ENCODE results near the gene CCDC6. TPM values are rescaled to one million over a fixed set of nuclear protein-coding genes. Genes with fewer than 3 reads are reported as not detected.
"Not testable (repeated sequence)": the region's sequence is repeated elsewhere in the genome, so short reads cannot be mapped to it uniquely, and the experiment has no call there.

CCDC6 gene
- polyA plus RNA-seq, 3 donors, result 37.7 to 42.9 (median 42.1) TPM

DNA sequence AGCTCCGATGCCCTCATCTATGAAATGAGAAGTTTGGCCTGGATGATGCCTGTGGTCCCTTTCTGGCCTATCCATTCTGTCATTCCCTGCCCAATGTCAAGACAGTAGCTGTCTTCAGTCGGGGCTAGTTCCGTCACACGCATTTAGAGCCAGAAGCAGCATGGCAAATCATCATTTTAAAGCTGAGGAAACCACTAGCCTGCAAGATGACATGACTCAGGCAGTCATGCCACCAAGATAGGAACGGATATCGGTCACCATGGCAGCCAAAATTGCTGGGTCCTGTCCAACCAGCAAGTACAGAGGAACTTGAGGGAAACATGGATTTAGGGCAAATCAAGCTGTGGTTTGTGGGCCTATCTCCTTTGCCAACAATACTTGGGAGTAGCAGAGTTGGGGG is 88.6 kb downstream of the CCDC6 start:
- DNase-seq, result no peak

DNA sequence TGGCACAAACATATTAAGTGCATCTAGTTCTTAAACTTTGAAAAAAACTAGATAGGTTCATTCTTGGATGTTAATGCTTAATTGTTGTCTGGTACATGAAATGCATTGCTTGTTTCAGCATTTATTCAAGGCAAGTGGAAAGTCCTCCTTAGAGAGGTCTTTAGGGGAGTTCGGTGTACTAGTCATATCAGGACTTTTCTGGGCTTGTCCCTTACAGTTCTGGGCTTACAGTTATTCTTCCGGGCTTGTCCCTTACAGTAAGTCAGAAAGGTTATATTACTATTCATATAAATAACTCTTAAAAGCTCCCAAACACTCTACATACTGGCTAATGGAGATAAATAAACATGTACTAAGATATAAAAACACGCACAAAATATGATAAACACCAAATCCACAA is 91.5 kb downstream of the CCDC6 start:
- DNase-seq, result no peak

DNA sequence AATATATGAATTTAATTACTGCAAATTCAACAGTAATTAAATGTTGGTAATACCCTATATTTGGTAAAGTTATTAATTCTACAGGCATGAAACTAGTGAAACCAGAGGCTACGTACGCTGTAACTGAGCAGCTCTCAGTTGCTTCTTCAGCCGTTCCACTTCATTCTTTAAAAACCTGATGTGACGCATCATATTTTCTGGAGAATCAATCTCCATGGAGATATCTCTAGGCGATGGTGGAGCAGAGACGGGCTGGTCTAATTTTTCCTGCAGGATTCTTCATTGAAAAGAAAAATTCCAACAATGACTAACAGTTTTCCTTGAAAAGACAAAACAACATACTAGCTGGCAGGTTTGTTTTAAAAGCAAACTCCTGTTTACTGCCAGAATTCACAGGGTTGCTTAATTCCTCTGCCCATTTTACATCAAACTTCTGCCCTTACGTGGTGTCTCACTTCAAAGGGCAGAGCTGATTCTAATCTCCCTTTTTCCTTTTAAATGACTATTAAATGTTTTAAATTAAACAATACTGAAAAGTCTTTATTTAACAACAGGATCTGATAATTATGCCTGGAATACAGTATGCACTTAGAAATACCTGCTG is 93.7 kb downstream of the CCDC6 start:
- no peak for DNase-seq

DNA sequence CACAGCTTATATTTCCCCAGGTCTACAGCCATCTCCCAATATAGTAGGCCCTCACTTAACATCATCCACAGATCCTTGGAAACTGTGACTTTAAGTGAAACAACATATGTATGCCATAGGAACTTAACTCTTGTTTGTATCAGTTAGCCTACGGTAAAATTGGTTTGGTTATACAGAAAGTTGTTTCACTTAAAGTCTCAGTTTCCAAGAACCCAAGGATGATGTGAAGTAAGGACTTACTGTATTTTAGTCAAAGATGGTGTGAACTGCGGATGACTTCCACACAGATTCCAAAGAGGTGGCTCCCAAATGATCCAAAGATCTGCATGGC is 96.7 kb downstream of the CCDC6 start:
- no peak for DNase-seq

DNA sequence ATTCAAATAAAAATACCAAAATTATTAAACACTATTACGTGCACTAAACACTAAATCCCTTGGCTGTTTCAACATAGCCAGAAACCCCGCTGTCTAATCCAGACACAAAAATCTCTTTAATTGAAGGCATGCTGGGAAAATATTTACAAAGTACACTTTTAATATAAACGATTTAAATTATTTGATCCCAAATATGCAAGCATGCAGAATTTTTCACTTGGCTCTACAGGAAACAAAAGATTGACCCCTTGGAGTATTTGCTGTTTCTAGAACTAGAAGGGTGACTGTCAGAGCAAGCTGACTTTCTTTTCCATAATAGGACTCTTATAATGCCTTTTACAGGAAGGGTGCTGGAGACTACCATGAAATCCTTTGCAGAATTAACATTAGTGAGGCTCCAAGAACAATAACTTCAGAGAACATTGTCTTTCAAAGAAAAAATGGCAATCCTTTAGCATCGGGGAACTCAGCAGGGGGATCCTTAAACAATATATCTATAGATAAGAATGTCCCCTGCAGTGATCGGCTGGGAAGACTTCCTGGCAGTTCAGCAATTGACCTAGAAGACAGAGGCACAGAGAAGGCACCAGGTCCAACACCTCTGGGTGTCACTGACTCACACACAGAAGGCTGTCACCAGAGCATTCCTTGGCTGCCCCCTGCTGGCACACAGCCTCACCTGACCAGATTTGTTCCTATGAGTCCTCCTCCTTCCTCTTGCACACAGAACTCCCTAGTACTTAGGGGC is 97.3 kb downstream of the CCDC6 start:
- DNase-seq, result peak; percentile 30

DNA sequence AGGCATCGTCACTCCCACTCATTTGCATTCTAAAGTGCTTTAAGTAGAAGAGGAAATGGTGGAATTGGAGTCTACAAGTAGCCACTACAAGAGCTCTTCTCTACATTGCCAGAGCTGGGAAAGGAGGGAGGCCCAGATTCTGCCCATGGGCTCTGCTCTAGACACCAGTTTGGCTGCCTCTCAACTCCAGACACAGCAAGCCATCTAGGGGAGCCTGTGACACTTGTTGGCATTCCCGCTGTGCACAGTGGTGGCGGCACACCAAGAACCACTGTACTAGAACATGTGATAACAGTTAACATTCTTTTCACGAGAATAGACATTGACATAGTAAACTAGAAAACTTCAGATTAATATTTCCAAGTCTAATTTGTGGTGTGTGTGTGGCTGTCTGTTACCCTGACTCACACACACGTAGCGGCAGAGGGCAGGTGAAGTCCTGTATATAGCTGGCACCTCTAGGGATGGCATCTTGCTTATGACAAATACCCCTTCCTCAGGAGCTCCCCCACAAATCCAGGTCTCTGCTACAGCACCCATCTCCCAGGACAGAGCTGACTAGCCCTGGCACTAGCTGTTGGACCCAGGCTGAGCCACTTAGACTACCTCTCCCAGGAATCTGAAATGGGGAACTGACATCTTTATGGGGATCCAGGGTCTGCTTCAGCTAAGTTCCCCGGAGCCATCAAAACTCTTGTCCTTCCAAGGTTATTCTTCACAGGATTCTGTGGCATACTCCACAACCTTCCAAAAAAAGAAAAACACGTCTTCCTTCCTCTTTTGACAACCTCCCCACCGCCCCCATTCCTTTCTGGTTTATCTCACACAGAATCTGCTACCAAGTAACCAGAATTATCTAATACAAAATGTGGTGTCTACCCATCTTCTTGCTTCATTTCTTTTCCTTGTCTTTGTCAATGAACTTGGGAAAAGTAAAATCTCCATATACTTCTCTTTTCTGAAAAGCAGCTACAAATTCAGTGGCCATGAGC is 98.4 kb downstream of the CCDC6 start:
- no peak for DNase-seq

DNA sequence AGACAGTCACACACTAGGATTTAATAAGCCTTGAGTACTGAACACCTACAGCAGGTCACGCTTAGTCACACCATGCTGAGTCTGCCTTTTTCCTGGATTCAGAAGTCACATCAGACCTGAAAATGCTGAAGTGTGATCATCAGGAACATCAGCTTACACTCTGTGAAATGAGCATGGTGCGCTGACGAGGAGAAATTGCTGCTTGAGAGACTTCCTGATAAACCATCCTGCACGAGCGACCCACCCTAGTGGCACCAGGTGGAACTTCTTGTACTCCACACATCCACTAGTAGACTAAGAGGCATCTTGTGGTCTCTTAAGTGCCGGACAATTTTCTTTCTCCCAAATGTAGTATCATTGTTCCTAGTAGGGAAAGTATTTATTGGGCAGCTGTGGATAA is 101.3 kb downstream of the CCDC6 start:
- peak; percentile 49 for DNase-seq

DNA sequence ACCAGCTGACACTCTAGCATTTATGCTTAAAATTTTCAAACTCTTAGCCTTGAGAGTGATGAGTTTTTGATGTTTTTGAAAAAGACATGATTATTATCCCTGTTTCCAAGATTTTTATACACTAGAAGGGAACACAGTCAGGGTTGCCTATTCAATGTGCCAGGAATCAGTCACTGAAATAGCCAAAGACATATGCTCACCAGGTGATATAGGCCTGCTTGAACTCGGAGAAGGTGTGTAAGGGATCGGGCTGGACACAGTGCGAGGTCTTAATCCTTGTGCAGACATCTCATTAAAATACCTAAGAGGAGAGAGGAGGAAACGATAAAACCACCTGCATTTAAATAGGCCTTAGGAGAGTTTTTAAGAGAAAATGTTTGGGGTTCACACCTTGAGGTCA is 102.1 kb downstream of the CCDC6 start:
- DNase-seq, result no peak

DNA sequence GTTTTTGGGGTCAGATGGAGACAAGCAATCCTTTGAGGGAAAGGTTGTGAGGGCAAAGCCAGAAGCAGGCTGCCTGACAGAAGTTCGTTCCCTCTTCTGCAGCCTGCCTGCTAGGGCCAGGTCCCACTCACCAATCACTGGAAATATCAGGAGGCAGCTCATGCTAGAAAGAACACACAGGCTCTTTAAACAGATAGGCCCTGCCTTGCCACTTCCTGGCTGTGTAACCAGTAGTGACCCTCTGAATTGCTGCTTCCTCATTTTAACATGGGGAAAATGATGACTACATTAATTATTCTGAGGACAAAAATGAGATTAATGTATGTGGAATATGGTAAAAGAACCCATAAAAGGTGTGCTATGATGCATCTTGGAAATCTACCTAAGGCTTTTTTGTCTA is 102.6 kb downstream of the CCDC6 start:
- no peak for DNase-seq

DNA sequence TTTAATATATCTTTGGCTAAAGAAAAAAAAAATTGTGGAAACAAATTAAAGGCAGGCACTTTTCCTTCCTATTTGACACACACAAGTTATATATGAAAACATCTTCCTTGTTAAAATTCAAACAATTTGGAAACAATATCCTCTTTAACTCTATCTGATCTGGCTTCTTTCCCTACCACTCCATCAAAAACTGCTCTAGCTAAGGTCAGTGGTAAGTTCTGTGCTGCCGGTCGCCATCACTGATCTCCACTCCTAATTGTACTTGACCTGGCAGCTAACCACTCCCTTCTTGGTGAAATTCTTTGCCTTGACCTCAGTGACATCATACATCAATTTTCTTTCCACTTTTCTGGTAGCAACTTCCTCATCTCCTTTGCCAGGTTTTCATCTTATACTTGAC is 105.2 kb downstream of the CCDC6 start:
- DNase-seq, result no peak

DNA sequence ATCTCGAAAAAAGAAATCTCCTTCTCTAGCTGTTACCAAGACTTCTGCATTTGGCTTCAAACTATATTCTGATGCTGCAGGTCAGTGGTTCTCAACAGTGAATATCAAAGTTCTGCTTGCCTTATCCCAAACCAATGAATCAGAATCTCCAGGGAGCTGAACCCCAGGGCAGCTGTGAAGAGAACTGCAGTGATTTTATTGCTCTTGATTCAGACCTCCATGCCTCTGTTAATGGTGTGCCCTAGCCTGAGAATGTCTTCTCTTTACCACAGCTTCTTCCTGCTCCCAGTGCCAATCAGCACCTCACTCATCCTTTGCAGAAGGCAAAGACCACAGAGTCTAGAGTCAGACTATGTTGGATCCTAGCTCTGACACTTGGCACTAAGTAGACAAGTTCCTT is 106.9 kb downstream of the CCDC6 start:
- no peak for DNase-seq

DNA sequence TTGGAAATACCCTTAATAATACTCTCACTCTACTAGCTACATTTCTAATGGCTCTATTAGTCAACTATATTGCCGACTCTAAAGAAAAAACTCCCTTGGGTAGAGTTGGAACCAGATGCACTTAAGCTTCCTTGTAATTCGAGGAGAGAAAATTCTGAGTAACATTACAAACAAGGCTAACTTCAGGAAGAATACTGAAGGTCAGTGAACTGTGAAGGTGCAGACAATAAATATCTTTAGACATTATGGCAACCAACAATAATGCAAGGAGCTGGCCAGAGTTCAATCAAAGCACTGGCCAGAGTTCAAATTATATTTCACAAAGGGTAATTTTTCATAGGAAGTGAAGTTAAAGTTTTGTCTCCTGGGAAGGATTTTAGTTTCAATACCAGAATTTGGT is 112.4 kb downstream of the CCDC6 start:
- DNase-seq, result peak; percentile 31

DNA sequence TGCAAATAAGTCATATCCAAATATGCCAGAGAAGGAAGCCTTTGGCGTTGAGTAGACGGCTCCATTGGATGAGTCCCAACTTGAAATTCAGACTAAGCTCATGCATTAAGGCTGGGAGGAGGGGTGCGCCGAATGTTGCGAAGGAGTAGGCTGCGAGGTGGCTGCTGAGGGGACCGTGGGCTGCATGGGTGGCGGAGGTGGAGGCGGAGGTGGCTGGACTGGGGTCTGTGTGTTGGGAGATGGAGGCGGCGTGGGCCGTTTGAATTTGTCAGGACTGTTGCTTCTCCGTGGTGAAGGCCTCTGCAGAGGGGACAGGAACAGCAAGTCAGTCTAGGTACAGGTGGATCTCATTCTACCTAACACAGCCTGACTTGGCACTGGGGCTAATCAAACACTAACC is 113.5 kb downstream of the CCDC6 start:
- no peak for DNase-seq

DNA sequence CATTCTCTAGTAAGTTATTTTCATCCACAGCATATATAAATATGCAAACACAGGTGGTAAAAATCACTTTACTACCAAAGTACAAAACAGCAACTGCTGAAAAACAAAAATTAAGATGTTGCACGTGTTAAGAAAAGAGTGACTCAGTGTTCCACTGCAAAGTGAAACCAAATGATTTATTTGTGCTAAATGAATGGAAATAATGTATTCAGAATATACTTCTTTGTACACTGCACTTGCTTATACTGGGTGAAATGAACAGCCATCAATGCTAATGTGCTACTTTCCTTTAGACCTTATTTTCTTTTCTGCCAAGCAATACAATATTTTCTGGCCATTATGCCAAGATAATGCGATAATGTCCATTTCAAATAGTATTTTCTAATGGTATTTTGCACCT is 114.8 kb downstream of the CCDC6 start:
- no peak for DNase-seq

DNA sequence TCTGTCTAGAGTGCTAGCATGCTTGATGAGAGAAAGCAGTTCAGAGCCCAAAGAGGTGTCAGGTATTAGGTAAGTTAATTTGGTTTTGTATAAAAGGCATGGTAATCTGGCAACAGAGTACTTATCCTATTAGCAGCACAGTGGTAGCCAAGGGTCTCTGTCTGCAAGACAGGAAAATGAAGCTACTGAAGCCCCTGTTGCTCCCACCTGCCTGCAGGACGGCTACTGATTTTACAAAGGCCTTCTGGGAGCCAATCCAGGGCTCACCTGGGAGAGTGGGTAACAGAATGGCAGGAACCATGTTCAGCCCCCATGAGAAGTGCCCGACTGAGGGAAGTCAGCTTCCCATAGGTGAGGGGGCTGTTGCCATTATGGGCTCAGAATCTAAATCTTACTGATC is 116.3 kb downstream of the CCDC6 start:
- DNase-seq, result not testable (repeated sequence)

DNA sequence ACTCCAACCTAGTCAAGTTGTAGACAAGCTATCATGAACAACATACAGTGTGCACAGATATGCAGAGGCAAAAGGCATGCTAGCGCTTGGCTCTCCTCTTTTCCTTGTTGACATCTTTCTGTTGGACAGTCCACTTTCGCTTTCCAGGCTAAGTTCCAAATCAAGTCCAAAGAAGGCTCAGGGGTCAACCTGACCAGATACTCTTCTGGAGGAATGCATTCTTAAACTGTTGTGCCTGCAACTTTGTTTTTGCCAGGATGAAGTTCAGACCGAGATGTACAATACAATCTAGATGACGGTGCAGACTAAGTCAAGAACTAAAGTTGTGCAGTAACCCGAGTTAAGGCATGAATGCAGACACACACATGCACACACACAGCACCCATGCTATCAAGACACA is 117.4 kb downstream of the CCDC6 start:
- DNase-seq, result not testable (repeated sequence)

DNA sequence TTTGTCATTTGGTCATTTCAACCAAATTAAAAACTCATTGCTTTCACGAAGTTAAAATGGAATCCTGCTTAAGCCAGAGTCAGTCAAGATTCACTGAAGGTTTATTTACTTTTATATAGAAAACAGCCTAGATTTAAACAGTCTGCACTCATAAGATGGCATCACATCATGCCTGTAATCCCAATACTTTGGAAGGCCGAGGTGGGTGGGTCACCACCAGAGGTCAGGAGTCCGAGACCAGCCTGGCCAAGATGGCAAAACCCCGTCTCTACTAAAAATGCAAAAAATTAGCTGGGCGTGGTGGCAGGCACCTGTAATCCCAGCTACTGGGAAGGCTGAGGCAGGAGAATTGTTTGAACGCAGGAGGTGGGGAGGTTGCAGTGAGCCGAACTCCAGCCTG is 119.3 kb downstream of the CCDC6 start:
- DNase-seq, result not testable (repeated sequence)

DNA sequence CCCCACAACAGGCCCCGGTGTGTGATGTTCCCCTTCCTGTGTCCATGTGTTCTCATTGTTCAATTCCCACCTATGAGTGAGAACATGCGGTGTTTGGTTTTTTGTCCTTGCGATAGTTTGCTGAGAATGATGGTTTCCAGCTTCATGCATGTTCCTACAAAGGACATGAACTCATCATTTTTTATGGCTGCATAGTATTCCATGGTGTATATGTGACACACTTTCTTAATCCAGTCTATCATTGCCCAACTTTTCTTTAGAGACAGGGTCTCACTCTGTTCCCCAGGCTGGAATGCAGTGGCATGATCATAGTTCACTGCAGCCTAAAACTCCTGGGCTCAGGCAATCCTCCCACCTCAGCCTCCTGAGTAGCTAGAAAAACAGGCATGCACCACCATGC is 120.9 kb downstream of the CCDC6 start:
- DNase-seq, result not testable (repeated sequence)

DNA sequence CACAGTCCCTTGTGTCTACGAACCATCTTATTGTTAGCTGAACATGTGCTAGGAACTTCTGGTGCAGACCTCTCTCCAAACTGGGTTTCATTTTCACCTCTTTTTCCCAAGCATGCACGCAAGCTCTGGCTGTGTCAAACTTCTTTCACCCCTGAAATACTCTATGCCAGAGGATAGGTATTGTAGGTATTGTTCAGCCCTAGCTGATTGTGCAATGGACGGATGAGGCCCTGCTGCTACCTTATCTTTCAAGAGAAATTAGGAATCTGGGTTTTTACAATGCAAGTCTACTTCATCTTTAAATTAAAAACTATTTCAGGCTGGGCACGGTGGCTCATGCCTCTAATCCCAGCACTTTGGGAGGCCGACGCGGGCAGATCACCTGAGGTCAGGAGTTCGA is 124.8 kb downstream of the CCDC6 start:
- no peak for DNase-seq

DNA sequence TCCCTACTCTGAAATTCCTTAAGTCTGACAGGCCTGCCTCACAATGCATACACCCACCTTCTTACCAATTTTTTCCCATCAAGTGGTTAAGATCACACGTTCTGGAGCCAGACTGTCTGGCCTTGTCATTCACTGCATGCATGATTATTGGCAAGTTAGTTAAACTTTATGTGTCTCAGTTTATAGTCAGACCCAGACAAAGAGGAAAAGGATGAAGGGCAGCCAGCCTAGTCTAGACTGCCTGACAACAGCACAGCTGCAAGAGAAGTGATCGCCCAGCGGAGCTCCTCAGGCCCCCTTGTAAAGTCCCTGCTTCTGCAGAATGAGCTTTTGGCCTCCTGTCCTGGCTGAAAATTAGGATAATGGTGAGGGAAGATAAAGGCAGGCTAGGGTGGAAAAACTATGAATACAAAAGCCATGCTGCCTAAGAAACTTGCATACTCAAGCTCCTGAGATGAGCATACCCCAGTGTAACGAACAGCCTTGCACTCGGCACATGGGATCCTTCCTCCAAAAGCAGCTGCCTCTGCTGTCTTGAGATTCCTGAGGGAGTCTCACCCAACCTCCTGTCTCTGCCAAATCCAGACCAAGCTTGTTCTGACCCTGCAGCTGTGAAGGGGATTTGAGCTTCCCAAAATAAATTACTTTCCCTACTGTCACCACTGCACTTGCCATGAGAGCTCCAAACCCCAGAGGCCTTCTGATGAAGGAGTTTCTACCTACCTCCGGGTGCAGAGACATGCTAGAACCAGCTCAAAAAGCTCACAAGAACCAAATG is 126.4 kb downstream of the CCDC6 start:
- DNase-seq, result no peak

DNA sequence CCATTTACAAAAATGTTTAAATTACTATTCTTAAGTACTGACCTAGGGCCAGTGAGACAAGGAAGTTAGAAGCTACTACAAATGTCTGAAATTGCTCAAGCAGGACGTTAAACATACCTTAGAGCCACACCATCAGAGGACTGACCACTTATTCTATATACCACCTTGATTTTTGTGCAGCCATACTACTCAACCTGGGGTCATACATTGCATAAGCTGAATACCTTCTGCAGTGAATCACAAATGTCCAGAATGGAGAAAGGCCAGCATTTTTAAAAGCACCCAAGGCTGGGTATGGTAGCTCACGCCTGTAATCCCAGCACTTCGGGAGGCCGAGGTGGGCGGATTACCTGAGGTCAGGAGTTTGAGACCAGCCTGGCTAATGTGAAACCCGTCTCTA is 131.9 kb downstream of the CCDC6 start:
- no peak for DNase-seq

DNA sequence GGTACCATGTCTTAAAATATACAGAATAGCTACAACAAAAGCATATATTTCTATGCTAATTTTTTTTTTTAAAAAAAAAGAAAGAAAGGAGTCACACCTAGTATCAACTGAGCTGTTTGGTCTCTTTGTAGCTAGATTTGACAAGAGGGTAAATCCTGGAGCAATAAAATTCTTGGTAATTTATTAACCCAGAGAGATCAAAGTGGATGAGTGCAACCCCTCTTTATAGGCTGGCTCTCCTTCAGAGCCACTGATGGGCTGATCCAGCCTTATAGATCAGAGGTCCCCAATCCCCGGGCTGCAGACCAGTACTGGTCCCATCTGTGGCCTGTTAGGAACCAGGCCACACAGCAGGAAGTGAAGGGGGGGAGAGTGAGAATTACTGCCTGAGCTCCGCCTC is 133.3 kb downstream of the CCDC6 start:
- no peak for DNase-seq
